AG08396 (cell line): Measurements from ENCODE around the gene DECR2.
A peak's percentile ranks its signal among the peaks of the same experiment; 100 is the strongest.
"Not testable (repeated sequence)": the region's sequence is repeated elsewhere in the genome, so short reads cannot be mapped to it uniquely, and the experiment has no call there.

Experiments used
- DNase-seq: peaks from one replicate; pipeline ENCODE4 v3.0.0; 2012; ENCODE audit warnings: low spot score, mixed read lengths

DECR2 gene

DNA sequence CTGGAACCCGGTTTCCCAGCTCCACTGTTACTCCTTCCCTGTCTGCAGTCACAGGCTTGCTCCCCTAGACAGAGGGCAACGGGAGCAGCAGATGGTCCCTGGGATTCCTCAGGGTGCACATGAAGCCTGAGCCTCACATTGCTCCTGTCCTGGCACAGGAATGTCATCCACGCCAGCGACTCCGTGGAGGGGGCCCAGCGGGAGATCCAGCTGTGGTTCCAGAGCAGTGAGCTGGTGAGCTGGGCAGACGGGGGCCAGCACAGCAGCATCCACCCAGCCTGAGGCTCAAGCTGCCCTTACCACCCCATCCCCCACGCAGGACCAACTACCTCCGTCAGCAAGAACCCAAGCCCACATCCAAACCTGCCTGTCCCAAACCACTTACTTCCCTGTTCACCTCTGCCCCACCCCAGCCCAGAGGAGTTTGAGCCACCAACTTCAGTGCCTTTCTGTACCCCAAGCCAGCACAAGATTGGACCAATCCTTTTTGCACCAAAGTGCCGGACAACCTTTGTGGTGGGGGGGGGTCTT lies 1.6 kb upstream of the DECR2 start:
- DNase-seq = no peak

- DNase-seq = no peak
Observed at GRCh38 chr16:404971-405486, 3.3 kb downstream of the DECR2 start.

DNA sequence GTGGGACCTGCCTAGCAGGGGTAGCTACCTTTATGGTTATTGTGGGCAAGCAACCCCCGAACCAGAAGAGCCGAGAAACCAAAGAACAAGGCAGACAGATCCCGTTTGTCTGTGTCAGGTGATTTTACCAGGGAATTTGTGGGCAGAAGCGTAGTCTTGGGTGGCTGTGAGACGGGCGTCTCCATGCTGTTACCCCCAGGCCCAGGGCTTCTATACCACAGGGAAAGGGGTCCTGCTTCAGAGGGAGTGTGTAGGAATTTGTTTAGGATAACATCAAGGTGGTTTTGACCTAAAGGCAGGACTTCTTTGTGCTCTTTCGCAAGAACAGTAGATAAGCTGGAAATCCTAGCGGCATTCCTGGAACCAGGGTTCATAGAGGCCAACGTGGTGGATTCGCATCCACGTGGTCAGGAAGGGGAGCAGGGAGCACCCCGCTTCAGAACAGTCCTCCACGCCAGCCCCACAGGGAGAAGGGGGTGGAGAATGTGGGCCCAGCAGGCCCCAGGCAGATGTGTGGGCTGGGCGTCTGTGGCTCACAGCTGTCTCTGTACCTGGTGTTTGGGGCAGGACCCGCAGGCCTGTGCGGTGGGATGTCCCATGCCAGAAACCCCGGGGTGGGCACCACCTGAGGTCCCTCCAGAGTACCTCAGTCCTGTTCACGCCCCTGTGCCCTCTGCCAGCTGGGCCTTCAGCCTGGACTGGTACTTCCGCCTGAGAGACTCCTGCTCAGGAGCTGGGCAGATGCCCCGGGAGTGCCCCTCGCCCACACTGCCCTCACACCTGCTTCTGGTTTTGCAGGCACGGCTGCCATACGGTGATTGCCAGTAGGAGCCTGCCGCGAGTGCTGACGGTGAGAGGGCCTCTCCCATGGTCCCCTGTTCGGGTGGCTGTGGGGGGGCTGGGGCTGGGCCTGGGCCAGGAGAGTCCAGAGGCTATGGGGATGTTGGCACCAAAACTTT lies 4.1 kb downstream of the DECR2 start:
- no peak for DNase-seq

DNA sequence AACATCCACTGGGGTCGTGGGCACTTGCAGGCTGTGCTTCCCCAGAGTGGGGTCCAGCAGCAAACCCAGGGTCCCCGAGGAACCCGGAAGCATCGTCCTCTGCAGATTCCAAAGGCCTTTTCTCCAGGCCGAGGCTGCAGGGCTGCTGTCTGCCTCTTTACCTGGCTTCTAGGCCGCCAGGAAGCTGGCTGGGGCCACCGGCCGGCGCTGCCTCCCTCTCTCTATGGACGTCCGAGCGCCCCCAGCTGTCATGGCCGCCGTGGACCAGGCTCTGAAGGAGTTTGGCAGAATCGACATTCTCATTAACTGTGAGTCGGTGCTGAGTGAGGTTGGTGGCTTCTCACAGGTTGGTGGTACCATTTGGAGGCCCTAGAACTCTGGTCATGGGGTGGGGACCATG lies 5.6 kb downstream of the DECR2 start:
- peak; percentile 3 for DNase-seq

DNA sequence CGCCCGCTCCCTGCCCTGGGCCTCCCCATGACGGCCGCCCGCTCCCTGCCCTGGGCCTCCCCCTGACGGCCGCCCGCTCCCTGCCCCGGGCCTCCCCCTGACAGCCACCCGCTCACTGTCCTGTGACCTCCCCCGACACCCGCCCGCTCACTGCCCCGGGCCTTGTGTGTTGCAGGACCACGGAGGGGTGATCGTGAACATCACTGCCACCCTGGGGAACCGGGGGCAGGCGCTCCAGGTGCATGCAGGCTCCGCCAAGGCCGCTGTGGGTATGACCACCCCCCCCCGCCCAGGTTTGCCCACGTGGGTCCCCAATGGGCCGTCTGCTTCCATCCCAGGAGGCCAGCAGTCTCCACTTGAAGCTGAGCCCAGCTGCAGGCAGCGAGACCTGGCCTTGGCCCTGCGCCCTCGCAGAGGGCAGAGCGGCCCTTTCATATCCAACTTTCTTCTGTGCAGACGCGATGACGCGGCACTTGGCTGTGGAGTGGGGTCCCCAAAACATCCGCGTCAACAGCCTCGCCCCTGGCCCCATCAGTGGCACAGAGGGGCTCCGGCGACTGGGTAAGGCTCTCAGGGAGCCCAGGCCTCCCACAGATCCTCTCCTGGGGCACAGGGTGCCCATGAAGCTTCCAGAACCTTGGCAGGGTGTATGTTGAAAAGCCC lies 9.0 kb downstream of the DECR2 start:
- DNase-seq = no peak

DNA sequence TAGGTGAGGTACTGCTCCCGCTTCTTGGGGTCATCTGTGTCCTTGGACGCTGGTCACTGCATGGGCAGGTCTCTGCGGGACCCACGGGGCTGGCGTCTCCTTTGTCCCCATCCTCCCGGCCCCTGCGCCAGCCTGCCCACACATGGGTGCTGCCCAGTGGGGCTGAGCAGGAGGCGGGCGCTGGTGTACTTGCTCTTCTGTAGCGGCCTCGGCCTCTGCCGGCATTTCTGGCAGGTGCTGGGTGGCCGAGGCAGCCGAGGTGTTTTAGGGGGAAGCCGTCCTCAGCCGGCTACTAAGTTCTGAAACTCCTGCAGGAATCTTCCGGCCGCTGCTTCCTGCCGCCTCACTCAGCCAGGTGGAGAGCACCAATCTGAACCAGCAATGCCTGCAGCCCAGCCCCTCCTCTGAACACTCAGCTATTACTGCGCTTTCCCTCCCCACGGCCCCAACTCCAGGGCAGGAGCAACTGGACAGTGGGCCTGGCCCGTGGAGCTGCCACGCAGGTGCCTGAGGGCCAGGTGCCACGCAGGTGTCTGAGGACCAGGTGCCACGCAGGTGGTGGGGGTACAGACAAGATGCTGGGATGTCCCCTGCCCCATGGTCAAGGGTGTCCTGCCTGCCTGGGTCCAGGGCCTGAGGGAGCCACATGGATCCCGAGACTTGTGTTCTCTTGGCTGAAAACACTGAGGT lies 10.0 kb downstream of the DECR2 start:
- DNase-seq = no peak

DNA sequence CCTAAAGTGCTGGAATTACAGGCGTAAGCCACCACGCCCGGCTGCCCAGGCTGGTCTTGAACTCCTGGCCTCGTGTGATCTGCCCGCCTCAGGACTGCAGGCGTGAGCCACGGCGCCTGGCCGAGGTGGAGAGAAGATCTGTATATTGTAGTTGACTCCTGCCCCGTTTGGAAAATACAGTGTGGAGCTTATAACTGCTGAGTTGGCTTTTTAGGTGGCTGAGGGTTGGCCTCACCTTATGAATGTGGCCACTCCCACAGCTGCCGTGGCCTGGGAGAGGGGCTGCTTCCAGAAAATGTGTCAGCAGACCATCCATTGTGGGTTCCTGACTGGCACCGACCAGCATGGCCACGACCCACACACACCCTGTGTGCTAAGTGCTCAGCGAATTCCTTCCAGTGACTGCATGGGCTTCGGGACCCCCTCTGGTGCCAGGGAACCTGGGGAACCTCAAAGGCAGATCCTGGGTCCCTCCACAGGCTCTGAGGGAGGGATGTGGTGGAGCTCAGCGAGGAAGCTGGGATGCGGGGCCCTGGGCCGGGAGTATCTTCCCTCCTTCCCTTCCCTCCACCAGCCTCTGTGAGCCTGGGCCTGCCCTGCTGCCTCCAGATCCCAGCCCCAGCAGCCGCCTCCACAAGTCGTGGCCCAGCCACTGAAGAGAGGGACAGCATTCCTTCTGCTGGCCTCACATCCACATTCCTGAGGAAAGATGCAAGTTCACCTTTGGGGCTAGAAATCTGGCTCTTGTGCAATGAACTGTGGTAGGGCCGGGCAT lies 12.9 kb downstream of the DECR2 start:
- no peak for DNase-seq

- DNase-seq = not testable (repeated sequence)
Observed at GRCh38 chr16:415170-415498, 13.4 kb downstream of the DECR2 start.

- DNase-seq = not testable (repeated sequence)
Observed at GRCh38 chr16:422179-422578, 20.5 kb downstream of the DECR2 start.

DNA sequence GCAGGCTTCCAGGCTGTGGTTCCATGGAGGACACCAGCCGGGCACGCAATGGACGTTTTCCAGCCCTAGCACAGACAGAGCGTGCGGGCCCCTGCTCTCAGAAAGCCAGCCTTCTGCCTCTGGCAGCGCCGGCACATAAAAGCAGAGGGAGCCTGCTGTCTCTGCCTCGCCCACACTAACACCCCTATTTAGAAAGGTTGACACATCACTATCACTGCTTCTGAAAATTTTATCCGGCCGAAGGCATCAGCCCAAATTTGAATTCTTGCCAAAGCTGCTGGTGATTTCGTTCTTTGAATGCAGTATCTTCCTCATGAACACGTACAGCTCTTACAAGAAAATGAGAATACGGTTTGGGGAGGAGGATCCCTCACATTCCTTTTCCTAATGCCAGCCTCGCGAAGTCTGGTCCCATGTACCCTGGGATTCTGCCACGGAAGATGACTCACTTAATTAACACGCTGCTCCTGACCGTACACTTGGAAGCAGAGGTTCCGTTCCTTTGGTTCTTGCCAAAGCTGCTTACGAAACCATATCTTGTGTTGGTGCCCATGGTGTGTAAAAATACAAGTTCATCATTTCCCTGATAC lies 22.4 kb downstream of the DECR2 start:
- peak; percentile 94 for DNase-seq

GRCh38 chr16:424623-425081 lies 23.0 kb downstream of the DECR2 start:
- DNase-seq = peak; percentile 47

GRCh38 chr16:425082-425718 lies 23.5 kb downstream of the DECR2 start, which contains the start of gene RAB11FIP3:
Gene RAB11FIP3, plus strand, starts transcription at chr16:425649. Its CDS starts 358 bp downstream, at chr16:426007.
- DNase-seq = peak; percentile 87

DNA sequence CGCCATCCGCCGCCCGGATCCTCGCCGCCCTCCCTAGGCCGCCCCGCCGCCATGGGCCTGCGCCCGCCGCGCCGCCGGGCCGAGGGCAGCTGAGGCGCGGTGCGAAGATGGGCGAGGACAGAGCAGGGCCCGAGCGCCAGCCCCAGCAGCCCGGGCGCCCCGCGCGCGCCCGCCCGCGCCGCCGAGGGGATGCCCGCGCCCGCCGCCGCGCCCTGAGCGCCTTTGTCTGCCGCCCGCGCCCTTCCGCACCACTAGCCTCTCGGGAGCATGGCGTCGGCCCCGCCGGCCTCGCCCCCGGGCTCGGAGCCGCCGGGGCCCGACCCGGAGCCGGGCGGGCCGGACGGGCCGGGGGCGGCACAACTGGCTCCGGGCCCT lies 24.0 kb downstream of the DECR2 start:
- peak; percentile 50 for DNase-seq

DNA sequence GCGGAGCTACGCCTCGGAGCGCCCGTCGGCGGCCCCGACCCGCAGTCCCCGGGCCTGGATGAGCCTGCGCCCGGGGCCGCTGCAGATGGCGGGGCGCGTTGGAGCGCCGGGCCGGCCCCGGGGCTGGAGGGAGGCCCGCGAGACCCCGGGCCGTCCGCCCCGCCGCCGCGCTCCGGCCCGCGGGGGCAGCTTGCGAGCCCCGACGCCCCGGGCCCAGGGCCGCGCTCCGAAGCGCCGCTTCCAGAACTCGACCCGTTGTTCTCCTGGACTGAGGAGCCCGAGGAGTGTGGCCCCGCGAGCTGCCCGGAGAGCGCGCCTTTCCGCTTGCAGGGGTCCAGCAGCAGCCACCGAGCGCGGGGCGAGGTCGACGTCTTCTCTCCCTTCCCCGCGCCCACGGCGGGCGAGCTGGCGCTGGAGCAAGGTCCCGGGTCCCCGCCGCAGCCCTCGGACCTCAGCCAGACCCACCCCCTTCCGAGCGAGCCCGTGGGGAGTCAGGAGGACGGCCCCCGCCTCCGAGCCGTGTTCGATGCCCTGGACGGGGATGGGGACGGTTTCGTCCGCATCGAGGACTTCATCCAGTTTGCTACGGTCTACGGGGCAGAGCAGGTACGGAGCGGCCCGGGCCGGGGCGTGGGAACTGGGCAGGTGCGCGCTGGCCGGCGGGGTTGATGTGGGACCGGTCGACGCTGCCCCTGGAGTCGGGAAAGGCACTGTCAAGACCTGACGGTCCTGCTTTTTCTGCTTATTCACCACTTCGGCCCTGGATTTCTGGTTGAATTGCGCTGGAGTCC lies 24.6 kb downstream of the DECR2 start:
- peak; percentile 40 for DNase-seq

GRCh38 chr16:426906-427249 lies 25.2 kb downstream of the DECR2 start:
- DNase-seq = peak; percentile 28

- no peak for DNase-seq
Observed at GRCh38 chr16:427250-427649, 25.6 kb downstream of the DECR2 start.

DNA sequence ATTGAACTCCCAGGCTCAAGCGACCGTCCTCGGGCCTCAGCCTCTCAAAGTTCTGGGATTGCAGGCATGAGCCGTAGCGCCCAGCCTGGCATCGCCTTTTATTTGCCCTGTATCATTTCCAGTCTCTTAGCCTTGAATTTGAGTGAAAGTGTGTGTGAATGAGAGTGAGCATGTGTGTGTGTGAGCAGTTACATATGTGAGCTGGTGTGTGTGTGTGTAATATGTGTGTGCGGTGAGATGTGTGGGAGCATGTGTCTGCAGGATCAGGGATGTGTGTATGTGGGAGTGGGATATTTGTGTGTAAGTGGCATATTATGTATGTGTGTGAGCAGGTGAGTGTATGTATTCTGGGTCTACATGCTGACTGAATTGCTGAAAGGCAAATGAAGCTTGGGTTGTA lies 29.2 kb downstream of the DECR2 start:
- DNase-seq = no peak

- DNase-seq = no peak
Observed at GRCh38 chr16:440627-441026, 38.9 kb downstream of the DECR2 start.

DNA sequence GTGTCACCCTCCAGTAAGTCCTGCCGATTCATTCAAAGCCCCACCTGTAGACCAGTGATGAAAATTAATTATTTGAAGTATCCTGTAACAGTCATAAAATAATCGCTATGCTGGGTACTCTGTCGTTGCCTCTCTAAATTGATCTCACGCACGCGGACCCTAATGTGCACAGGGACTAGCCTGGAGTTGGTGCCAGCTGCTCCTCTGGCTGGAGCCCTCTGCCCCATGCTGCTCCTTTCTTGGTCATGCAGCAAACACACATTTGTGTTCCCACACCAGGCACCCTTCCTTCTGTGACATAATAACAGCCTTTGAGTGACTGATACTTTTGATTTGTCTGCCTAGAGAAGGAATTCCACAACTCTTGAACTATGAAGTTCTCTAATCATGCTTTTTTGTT lies 39.8 kb downstream of the DECR2 start:
- DNase-seq = no peak

GRCh38 chr16:442976-443375 lies 41.3 kb downstream of the DECR2 start:
- DNase-seq = peak; percentile 54
